Measurements from ENCODE around the gene ABTB1.

ABTB1 gene

GRCh38 chr3:127686512-127686894 is 13.8 kb downstream of the ABTB1 start:
- no peak for DNase-seq (ENCODE audit: low read depth, low spot score)

GRCh38 chr3:127687228-127687737 is 14.5 kb downstream of the ABTB1 start:
- DNase-seq (ENCODE audit: low read depth, low spot score), result no peak

GRCh38 chr3:127688022-127688415 is 15.3 kb downstream of the ABTB1 start:
- DNase-seq (ENCODE audit: low read depth, low spot score), result no peak

- peak; percentile 56 for DNase-seq (ENCODE audit: low read depth, low spot score)
Observed at GRCh38 chr3:127688416-127689265, 15.9 kb downstream of the ABTB1 start.

- no peak for DNase-seq (ENCODE audit: low read depth, low spot score)
Observed at GRCh38 chr3:127689266-127689860, 16.6 kb downstream of the ABTB1 start.

- DNase-seq (ENCODE audit: low read depth, low spot score), result no peak
Observed at GRCh38 chr3:127690106-127690505, 17.4 kb downstream of the ABTB1 start.

GRCh38 chr3:127690823-127691452 is 18.2 kb downstream of the ABTB1 start:
- DNase-seq (ENCODE audit: low read depth, low spot score), result no peak

- no peak for DNase-seq (ENCODE audit: low read depth, low spot score)
Observed at GRCh38 chr3:127691489-127691888, 18.7 kb downstream of the ABTB1 start.

- DNase-seq (ENCODE audit: low read depth, low spot score), result no peak
Observed at GRCh38 chr3:127691974-127692373, 19.2 kb downstream of the ABTB1 start.

GRCh38 chr3:127692501-127693335 is 20.0 kb downstream of the ABTB1 start:
- no peak for DNase-seq (ENCODE audit: low read depth, low spot score)

GRCh38 chr3:127693336-127693843 is 20.6 kb downstream of the ABTB1 start:
- no peak for DNase-seq (ENCODE audit: low read depth, low spot score)

GRCh38 chr3:127694467-127695215 is 21.9 kb downstream of the ABTB1 start:
- no peak for DNase-seq (ENCODE audit: low read depth, low spot score)

GRCh38 chr3:127697551-127698240 is 24.9 kb downstream of the ABTB1 start:
- DNase-seq (ENCODE audit: low read depth, low spot score), result peak; percentile 86

- DNase-seq (ENCODE audit: low read depth, low spot score), result peak; percentile 42
Observed at GRCh38 chr3:127698286-127698685, 25.5 kb downstream of the ABTB1 start.

GRCh38 chr3:127698691-127699415 is 26.1 kb downstream of the ABTB1 start:
- peak; percentile 89 for DNase-seq (ENCODE audit: low read depth, low spot score)

GRCh38 chr3:127699416-127700300 is 26.9 kb downstream of the ABTB1 start:
- peak; percentile 82 for DNase-seq (ENCODE audit: low read depth, low spot score)

GRCh38 chr3:127700406-127700805 is 27.7 kb downstream of the ABTB1 start:
- no peak for DNase-seq (ENCODE audit: low read depth, low spot score)

GRCh38 chr3:127701280-127701911 is 28.6 kb downstream of the ABTB1 start:
- no peak for DNase-seq (ENCODE audit: low read depth, low spot score)

All from brain pericyte (primary cell).